Endodermal cell (in vitro differentiated cells): ENCODE results near the gene NRXN3. TPM values are rescaled to one million over a fixed set of nuclear protein-coding genes. Genes with fewer than 3 reads are reported as not detected.

Experiments used
- DNase-seq: peaks from one replicate; pipeline ENCODE4 v3.0.0-alpha.2; 2017
- H3K27ac ChIP-seq: 2 replicates; pipeline ENCODE4 v1.5.1; 2013; ENCODE audit warnings: mild to moderate bottlenecking, low read depth, low read length, moderate library complexity
- H3K27me3 ChIP-seq: 2 replicates; pipeline ENCODE4 v1.6.1; 2013; ENCODE audit warnings: mild to moderate bottlenecking, low read length, moderate library complexity; ENCODE audit not compliant: insufficient read depth, control insufficient read depth, poor library complexity, severe bottlenecking
- H3K36me3 ChIP-seq: 2 replicates; pipeline ENCODE4 v1.7.0; 2013; ENCODE audit warnings: mild to moderate bottlenecking, low read length, moderate library complexity; ENCODE audit not compliant: control insufficient read depth, insufficient read depth
- H3K4me1 ChIP-seq: one replicate; pipeline ENCODE4 v1.7.0; 2013; ENCODE audit warnings: low read length; ENCODE audit not compliant: control insufficient read depth, insufficient read depth
- H3K4me3 ChIP-seq: 2 replicates; pipeline ENCODE4 v1.5.1; 2013; ENCODE audit warnings: mild to moderate bottlenecking, low read length, moderate library complexity
- H3K9ac ChIP-seq: 2 replicates; pipeline ENCODE4 v1.6.1; 2013; ENCODE audit warnings: mild to moderate bottlenecking, low read length, moderate library complexity; ENCODE audit not compliant: poor library complexity, severe bottlenecking; ENCODE audit errors: extremely low read depth
- H3K9me3 ChIP-seq: 2 replicates; pipeline ENCODE4 v1.6.1; 2013; ENCODE audit warnings: mild to moderate bottlenecking, low read length, moderate library complexity; ENCODE audit not compliant: control insufficient read depth
- H3K27ac Mint-ChIP-seq: 2 replicates; pipeline ENCODE4 v1.8.0; 2020; ENCODE audit warnings: mixed read lengths
- H3K27me3 Mint-ChIP-seq: 2 replicates; pipeline ENCODE4 v1.8.0; 2021; ENCODE audit warnings: mild to moderate bottlenecking, mixed read lengths; ENCODE audit not compliant: insufficient read depth
- H3K36me3 Mint-ChIP-seq: 2 replicates; pipeline ENCODE4 v1.8.0; 2020; ENCODE audit warnings: low read depth, mixed read lengths
- H3K4me1 Mint-ChIP-seq: 2 replicates; pipeline ENCODE4 v1.8.0; 2020; ENCODE audit warnings: mixed read lengths
- H3K4me3 Mint-ChIP-seq: 2 replicates; pipeline ENCODE4 v1.8.0; 2020; ENCODE audit warnings: mild to moderate bottlenecking, moderate library complexity, mixed read lengths
- H3K9me3 Mint-ChIP-seq: 2 replicates; pipeline ENCODE4 v1.8.0; 2020; ENCODE audit warnings: mild to moderate bottlenecking, mixed read lengths
- WGBS, 2 experiments: methylation state at CpG; one replicate each; pipeline versions ENCODE4 v1.1.5 to v1.1.7; 2013; ENCODE audit warnings: missing lambda C conversion rate in 2 of 2, mixed read lengths in 1 of 2; ENCODE audit not compliant: insufficient coverage in 1 of 2, insufficient read length in 1 of 2; 5-methylcytosine and 5-hydroxymethylcytosine counted together
- total RNA-seq, 2 donors: library from RNA; stranded (reverse); fragmentation: NEBNext Ultra II Directional in 1 of 2; extraction: Animal tissue kit (Norgen Biotek cat#: 25700) in 1 of 2; gene quantifications; 2 replicates in 1 of 2; 3 replicates in 1 of 2; pipeline ENCODE4 v1.2.1, GENCODE V29; 2021
- TF ChIP-seq, protein P1 (sequence below): fragments of 200-600 bp; sonication (generic); conservative IDR thresholded peaks from 2 replicates; pipeline ENCODE4 v1.5.0; 2021; ENCODE audit warnings: antibody characterized with exemption, mild to moderate bottlenecking

NRXN3 gene
- total RNA-seq, 2 donors from 2014 or later: 20.9 to 21.4 TPM

DNA sequence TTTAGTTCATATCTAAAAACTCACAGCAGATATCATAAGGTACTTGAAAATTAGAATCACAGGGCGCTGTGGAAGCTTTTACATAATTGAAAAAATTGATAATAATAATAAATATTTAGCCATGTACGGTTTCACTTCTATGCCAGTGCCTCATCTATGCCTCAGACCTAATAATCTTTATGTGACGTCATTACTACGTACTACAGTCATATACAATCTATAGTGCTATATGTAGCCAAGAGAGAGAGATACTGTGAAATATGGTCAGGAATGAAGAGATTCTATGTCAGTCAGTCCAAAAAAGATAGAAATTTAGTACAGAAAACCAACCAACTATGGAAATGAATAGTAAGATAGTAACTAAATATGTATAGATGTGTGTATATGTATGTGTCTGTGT is 1010.5 kb downstream of the NRXN3 start:
- TF ChIP-seq, protein P1, sequence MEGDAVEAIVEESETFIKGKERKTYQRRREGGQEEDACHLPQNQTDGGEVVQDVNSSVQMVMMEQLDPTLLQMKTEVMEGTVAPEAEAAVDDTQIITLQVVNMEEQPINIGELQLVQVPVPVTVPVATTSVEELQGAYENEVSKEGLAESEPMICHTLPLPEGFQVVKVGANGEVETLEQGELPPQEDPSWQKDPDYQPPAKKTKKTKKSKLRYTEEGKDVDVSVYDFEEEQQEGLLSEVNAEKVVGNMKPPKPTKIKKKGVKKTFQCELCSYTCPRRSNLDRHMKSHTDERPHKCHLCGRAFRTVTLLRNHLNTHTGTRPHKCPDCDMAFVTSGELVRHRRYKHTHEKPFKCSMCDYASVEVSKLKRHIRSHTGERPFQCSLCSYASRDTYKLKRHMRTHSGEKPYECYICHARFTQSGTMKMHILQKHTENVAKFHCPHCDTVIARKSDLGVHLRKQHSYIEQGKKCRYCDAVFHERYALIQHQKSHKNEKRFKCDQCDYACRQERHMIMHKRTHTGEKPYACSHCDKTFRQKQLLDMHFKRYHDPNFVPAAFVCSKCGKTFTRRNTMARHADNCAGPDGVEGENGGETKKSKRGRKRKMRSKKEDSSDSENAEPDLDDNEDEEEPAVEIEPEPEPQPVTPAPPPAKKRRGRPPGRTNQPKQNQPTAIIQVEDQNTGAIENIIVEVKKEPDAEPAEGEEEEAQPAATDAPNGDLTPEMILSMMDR: no peak
- Mint-ChIP-seq H3K36me3 (no peaks in the 10 kb centered on the region), H3K9me3 (no peaks in the 10 kb centered on the region), H3K4me3 (no peak overlapping the region), H3K27ac (no peak overlapping the region), H3K27me3 (no peaks in the 10 kb centered on the region), H3K4me1 (no peaks in the 10 kb centered on the region)
- WGBS, 2 experiments: 92% methylated on average over 3 of the region's 4 CpGs; no CpG with 5 or more reads in 1 of the 2 experiments
- H3K4me3 ChIP-seq: no peak overlapping the region
- no peaks in the 10 kb centered on the region for H3K36me3 ChIP-seq
- no peaks in the 10 kb centered on the region for H3K27me3 ChIP-seq
- no peak overlapping the region for H3K9ac ChIP-seq
- H3K4me1 ChIP-seq: no peaks in the 10 kb centered on the region
- H3K27ac ChIP-seq: no peak overlapping the region
- no peak for DNase-seq
- no peaks in the 10 kb centered on the region for H3K9me3 ChIP-seq

DNA sequence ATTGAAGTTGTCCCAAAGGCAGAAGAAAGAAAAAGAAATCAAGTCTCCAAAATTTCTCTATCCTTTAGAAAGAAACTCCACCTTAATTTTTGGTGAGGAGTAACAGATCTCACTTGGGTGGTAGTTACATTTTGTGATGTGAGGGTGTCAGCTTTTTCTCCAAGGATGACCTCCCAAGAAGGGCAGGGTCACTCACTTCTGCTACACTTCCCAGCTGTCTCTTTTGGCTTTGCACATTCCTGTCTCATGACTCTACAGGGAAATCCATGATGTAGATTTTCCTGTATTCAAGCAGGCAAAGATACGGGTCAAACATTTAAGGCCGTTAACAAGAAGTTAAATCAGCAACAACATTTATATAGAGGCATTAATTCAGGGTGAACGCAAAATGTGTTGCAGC is 1016.4 kb downstream of the NRXN3 start:
- Mint-ChIP-seq H3K4me3 (no peak overlapping the region), H3K9me3 (no peaks in the 10 kb centered on the region), H3K4me1 (no peaks in the 10 kb centered on the region), H3K27ac (no peak overlapping the region), H3K36me3 (no peaks in the 10 kb centered on the region), H3K27me3 (no peaks in the 10 kb centered on the region)
- WGBS, 2 experiments: 94% methylated on average over 3 of the region's 3 CpGs; no CpG with 5 or more reads in 1 of the 2 experiments
- Histone ChIP-seq H3K27me3 (no peaks in the 10 kb centered on the region), H3K27ac (no peak overlapping the region), H3K4me3 (no peak overlapping the region), H3K9ac (no peak overlapping the region), H3K9me3 (no peaks in the 10 kb centered on the region), H3K4me1 (no peaks in the 10 kb centered on the region), H3K36me3 (no peaks in the 10 kb centered on the region)
- no peak for DNase-seq
- TF ChIP-seq, protein P1: no peak

DNA sequence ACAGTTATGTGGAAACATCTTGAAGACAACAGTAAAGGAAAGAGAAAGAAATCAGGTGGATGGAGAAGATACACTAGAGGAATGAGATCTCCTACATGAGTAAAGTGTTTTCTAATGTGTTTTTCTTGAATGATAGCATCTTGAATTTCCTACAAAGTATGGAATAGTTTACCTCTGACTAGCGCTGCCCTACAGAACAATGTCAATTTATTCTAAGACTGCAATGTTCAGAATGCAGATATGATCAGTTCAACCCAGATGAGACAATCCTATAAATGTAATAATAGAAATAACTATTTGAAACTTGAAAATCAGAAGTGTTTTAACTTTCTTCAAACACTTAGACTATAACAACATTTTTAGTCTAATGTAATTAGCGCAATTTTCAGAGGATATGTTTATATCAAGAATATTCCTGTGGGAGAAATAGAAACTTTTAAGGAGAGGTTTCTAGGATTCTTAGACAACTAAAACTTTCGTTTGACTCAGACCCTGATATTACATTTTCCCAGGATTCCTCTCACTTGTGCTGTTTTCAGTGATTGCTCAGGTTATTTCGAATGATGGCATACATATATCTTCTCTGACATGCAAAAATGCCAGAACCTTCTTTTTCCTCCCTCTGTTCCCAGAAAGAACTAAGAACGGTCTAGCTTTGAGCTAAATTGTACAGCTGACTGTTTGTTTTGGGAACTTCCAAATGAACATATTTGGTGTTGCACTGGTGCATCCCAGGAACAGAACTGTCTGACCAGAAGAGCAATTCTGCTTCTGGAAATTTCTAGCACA is 1023.7 kb downstream of the NRXN3 start:
- H3K4me1 ChIP-seq: no peaks in the 10 kb centered on the region
- peaks cover 2% of the 10 kb centered on the region for H3K27me3 Mint-ChIP-seq
- no peaks in the 10 kb centered on the region for H3K36me3 Mint-ChIP-seq
- H3K9me3 Mint-ChIP-seq: no peaks in the 10 kb centered on the region
- no peaks in the 10 kb centered on the region for H3K27me3 ChIP-seq
- no peak overlapping the region for H3K4me3 Mint-ChIP-seq
- no peak overlapping the region for H3K27ac Mint-ChIP-seq
- no peaks in the 10 kb centered on the region for H3K9me3 ChIP-seq
- no peaks in the 10 kb centered on the region for H3K4me1 Mint-ChIP-seq
- WGBS, 2 experiments: 88 to 100% methylated on average over 3 to 5 of the region's 5 CpGs
- H3K9ac ChIP-seq: no peak overlapping the region
- no peak for DNase-seq
- no peaks in the 10 kb centered on the region for H3K36me3 ChIP-seq
- TF ChIP-seq, protein P1: no peak
- H3K4me3 ChIP-seq: no peak overlapping the region
- no peak overlapping the region for H3K27ac ChIP-seq
